Retinal pigment epithelial cell (primary cell): ENCODE measurements around the gene KRTAP10-10.

ENCODE experiments used
- DNase-seq: peaks from one replicate; pipeline ENCODE4 v3.0.0-alpha.2; 2010; ENCODE audit warnings: low read depth
- H3K4me3 ChIP-seq: 2 replicates; pipeline ENCODE4 v1.5.1; 2011; ENCODE audit warnings: mild to moderate bottlenecking, low read length, control low read depth, moderate library complexity
- TF ChIP-seq, protein P1 (sequence below): conservative IDR thresholded peaks from 2 replicates; pipeline ENCODE4 v1.5.1; 2011; ENCODE audit warnings: low read depth, low read length, control low read depth, inconsistent platforms

Gene KRTAP10-10

DNA sequence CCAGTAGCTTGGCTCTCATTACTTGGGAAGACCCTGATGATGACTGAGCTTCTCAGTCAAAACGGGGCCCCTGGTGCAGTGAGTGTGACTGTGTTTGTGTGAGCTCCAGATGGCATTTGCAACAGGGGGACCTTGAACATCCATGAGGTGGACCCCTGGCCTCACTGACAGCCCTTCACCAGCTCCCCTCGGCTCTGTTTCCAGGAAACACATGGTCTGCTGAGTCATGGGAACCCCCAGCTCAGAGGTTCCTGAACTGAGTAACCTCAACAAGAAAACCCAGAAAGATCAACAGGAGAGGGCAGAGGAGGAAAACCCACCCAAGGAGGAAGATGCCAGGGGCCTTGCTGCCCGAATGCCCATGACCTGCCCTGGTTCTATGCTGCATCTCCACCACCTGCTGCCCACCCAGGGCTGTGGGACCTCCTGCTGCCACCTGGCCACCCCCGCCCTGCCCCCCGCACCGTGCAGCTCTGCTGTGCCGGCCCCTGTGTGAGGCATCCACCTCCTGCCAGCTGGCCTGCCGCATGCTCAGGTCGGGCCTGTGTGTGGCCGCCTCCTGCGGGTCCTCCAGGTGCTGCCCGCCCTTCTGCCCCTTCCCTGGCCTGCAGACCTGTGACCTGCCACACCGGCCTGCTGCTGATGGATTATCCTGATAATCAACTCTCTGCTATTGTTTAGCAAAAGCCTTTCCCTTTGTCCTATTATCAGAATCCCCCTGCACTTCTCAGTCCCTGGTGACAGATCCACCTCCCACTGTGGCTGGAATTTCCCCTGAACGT is 49.0 kb downstream of the KRTAP10-10 start:
- TF ChIP-seq, protein P1, sequence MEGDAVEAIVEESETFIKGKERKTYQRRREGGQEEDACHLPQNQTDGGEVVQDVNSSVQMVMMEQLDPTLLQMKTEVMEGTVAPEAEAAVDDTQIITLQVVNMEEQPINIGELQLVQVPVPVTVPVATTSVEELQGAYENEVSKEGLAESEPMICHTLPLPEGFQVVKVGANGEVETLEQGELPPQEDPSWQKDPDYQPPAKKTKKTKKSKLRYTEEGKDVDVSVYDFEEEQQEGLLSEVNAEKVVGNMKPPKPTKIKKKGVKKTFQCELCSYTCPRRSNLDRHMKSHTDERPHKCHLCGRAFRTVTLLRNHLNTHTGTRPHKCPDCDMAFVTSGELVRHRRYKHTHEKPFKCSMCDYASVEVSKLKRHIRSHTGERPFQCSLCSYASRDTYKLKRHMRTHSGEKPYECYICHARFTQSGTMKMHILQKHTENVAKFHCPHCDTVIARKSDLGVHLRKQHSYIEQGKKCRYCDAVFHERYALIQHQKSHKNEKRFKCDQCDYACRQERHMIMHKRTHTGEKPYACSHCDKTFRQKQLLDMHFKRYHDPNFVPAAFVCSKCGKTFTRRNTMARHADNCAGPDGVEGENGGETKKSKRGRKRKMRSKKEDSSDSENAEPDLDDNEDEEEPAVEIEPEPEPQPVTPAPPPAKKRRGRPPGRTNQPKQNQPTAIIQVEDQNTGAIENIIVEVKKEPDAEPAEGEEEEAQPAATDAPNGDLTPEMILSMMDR, result no peak
- DNase-seq, result no peak
- no peak overlapping the region for H3K4me3 ChIP-seq

DNA sequence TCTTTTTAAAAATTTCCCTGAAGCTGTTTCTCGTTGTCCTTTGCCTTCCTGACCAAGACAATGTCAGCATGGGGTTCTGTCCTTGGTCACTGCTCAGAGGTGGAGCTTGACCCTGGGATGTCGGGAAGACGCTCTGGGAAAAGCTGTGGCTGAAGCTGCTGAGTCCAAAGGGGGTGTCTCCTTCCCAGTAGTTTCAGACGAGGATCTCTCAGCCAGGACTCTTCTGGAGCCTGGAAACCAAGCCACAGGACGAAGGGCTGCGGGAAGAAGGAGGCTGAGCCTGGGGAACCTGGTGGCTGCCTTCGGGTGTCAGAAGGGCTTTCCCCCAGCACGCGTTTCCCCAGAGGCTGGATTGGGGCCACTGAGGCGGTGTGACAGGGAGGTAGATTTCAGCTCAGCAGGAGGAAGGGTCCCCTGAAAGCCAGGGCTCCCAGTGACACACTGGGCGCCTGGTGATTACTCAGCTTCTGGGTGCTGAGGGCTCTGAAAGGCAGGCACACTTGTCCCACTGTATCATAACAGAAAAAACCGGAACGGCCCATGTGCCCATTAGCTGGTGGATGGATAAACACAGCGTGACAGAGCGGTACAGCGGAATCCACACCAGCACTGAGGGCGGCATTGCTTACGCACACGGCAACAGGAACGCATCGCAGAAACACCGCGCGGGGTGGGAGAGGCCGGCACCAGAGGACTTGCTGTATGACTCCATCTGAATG is 49.8 kb downstream of the KRTAP10-10 start:
- no peak overlapping the region for H3K4me3 ChIP-seq
- TF ChIP-seq, protein P1, result no peak
- DNase-seq, result no peak

DNA sequence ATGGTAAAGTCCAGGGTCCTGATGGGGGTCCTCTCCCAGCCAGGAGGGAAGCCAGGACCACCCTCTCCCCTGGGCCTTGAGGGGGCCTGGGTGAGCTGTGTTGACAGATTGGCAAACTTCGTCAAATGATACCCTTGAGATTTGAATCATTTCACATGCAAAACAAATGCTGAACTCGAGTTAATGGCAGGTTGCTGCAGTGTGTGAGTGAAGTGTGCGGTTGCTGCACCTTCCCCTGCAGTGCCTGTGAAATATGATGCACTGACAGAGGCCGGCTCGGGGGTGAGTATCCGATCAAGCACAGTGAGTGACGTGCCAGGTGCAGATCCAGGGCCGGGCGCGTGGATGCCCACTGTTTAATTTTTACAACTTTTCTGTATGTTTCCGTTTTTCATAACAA is 50.5 kb downstream of the KRTAP10-10 start:
- TF ChIP-seq, protein P1, result no peak
- no peak for DNase-seq
- H3K4me3 ChIP-seq, result no peak overlapping the region
